Activated CD8-positive, alpha-beta T cell treated with anti-CD3 and anti-CD28 coated beads for 36 hours (primary cell): ENCODE results near the gene PLA2G2D. TPM values are rescaled to one million over a fixed set of nuclear protein-coding genes. Genes with fewer than 3 reads are reported as not detected.
A peak's percentile ranks its signal among the peaks of the same experiment; 100 is the strongest.

Experiments used
- ATAC-seq: fragments of 200-7000 bp; cut with Tn5 transposase; one replicate; pipeline ENCODE4 v1.10.0; 2021; ENCODE audit warnings: mild to moderate bottlenecking, moderate library complexity
- CTCF ChIA-PET: fragments of 350-600 bp; sonication (Branson Sonifier 250); formaldehyde crosslinking; loops from one replicate; lab custom pipeline; 2021; ENCODE audit warnings: antibody characterized with exemption; lab: Charles Lee
- POLR2A ChIA-PET: fragments of 350-600 bp; sonication (Branson Sonifier 250); formaldehyde crosslinking; loops from one replicate; lab custom pipeline; 2021; ENCODE audit warnings: antibody characterized with exemption; lab: Charles Lee
- DNase-seq: peaks from one replicate; pipeline ENCODE4 v3.0.0-alpha.2; 2020
- H3K27ac Mint-ChIP-seq: one replicate; pipeline ENCODE4 v1.8.0; 2021; ENCODE audit warnings: mild to moderate bottlenecking, mixed read lengths
- H3K27me3 Mint-ChIP-seq: one replicate; pipeline ENCODE4 v1.8.0; 2021; ENCODE audit warnings: mixed read lengths
- H3K36me3 Mint-ChIP-seq: one replicate; pipeline ENCODE4 v1.8.0; 2021; ENCODE audit warnings: low read depth, mixed read lengths
- H3K4me1 Mint-ChIP-seq: one replicate; pipeline ENCODE4 v1.8.0; 2021; ENCODE audit warnings: low read depth, mixed read lengths
- H3K4me3 Mint-ChIP-seq: one replicate; pipeline ENCODE4 v1.8.0; 2021; ENCODE audit warnings: mild to moderate bottlenecking, moderate library complexity, mixed read lengths
- H3K9me3 Mint-ChIP-seq: one replicate; pipeline ENCODE4 v1.8.0; 2021; ENCODE audit warnings: mixed read lengths
- CTCF ChIP-seq: fragments of 200-600 bp; IDR thresholded peaks from one replicate; pipeline ENCODE4 v1.8.0; 2022; ENCODE audit warnings: antibody characterized with exemption, mild to moderate bottlenecking
- intact Hi-C: fragments of 100-400 bp; cut with micrococcal nuclease; formaldehyde crosslinking; loops from one replicate; pipeline ENCODE4 v1.10.0; 2022
- total RNA-seq, 2 experiments: library from RNA; stranded (reverse); gene quantifications; one replicate each; pipeline ENCODE4 v1.2.3, GENCODE V29; 2021

Gene PLA2G2D
- total RNA-seq, 2 experiments from 2014 or later = not detected

- no peak overlapping the region for H3K4me3 Mint-ChIP-seq
- H3K4me1 Mint-ChIP-seq = no peaks in the 10 kb centered on the region
- no peaks in the 10 kb centered on the region for H3K9me3 Mint-ChIP-seq
- TF ChIP-seq CTCF = no peak
- H3K36me3 Mint-ChIP-seq = no peaks in the 10 kb centered on the region
- ChIA-PET POLR2A (no interaction called here), CTCF (no interaction called here)
- no peak overlapping the region for H3K27ac Mint-ChIP-seq
- DNase-seq = peak; percentile 5
- intact Hi-C loops = no loop called here
- peak; percentile 37 for ATAC-seq
- H3K27me3 Mint-ChIP-seq = peaks cover 14% of the 10 kb centered on the region
These were observed 10.0 kb downstream of the PLA2G2D start for GRCh38 chr1:20109223-20109856.

- Mint-ChIP-seq H3K27ac (no peak overlapping the region), H3K4me3 (no peak overlapping the region), H3K4me1 (no peaks in the 10 kb centered on the region), H3K9me3 (no peaks in the 10 kb centered on the region), H3K27me3 (peaks cover 14% of the 10 kb centered on the region), H3K36me3 (no peaks in the 10 kb centered on the region)
- CTCF ChIA-PET = no interaction called here
- TF ChIP-seq CTCF = no peak
- DNase-seq (no peak), ATAC-seq (no peak)
- intact Hi-C loops = no loop called here
- POLR2A ChIA-PET = no interaction called here
These were observed 10.8 kb downstream of the PLA2G2D start for GRCh38 chr1:20108366-20109123.

GRCh38 chr1:20107796-20108195, 11.5 kb downstream of the PLA2G2D start:
- H3K4me3 Mint-ChIP-seq = no peak overlapping the region
- POLR2A ChIA-PET = no interaction called here
- no peak for TF ChIP-seq CTCF
- H3K9me3 Mint-ChIP-seq = no peaks in the 10 kb centered on the region
- intact Hi-C loops = no loop called here
- no peaks in the 10 kb centered on the region for H3K36me3 Mint-ChIP-seq
- H3K4me1 Mint-ChIP-seq = no peaks in the 10 kb centered on the region
- no peak overlapping the region for H3K27ac Mint-ChIP-seq
- DNase-seq = no peak
- CTCF ChIA-PET = no interaction called here
- H3K27me3 Mint-ChIP-seq = peaks cover 14% of the 10 kb centered on the region
- no peak for ATAC-seq

- ATAC-seq (no peak), DNase-seq (no peak)
- ChIA-PET CTCF (no interaction called here), POLR2A (no interaction called here)
- Mint-ChIP-seq H3K36me3 (no peaks in the 10 kb centered on the region), H3K4me3 (no peak overlapping the region), H3K27ac (no peak overlapping the region), H3K9me3 (no peaks in the 10 kb centered on the region), H3K27me3 (peaks cover 14% of the 10 kb centered on the region), H3K4me1 (no peaks in the 10 kb centered on the region)
- TF ChIP-seq CTCF = no peak
- intact Hi-C loops = no loop called here
These were observed 12.0 kb downstream of the PLA2G2D start for GRCh38 chr1:20107351-20107750.

- Mint-ChIP-seq H3K27ac (no peak overlapping the region), H3K4me3 (no peak overlapping the region), H3K27me3 (peaks cover 14% of the 10 kb centered on the region), H3K9me3 (no peaks in the 10 kb centered on the region), H3K4me1 (no peaks in the 10 kb centered on the region), H3K36me3 (no peaks in the 10 kb centered on the region)
- ATAC-seq (no peak), DNase-seq (no peak)
- TF ChIP-seq CTCF = no peak
- intact Hi-C loops = no loop called here
- ChIA-PET CTCF (no interaction called here), POLR2A (no interaction called here)
These were observed 13.5 kb downstream of the PLA2G2D start for GRCh38 chr1:20105856-20106255.
